Mesendoderm (in vitro differentiated cells): Measurements from ENCODE around the gene GGA2.
A peak's percentile ranks its signal among the peaks of the same experiment; 100 is the strongest.

Experiments
- DNase-seq: peaks from one replicate; pipeline ENCODE4 v3.0.0; 2013
- H2AK5ac ChIP-seq: 2 replicates; pipeline ENCODE4 v1.6.1; 2013; ENCODE audit warnings: low read length, inconsistent platforms
- H2BK120ac ChIP-seq: 2 replicates; pipeline ENCODE4 v1.6.1; 2013; ENCODE audit warnings: low read depth, mild to moderate bottlenecking, low read length, moderate library complexity, mixed read lengths
- H2BK15ac ChIP-seq: replicated peaks from 2 replicates; pipeline ENCODE4 v1.6.1; 2013; ENCODE audit warnings: low read depth, mild to moderate bottlenecking, moderate library complexity
- H2BK5ac ChIP-seq: 2 replicates; pipeline ENCODE4 v1.6.1; 2013; ENCODE audit warnings: low read length, inconsistent platforms
- H3K18ac ChIP-seq: 2 replicates; pipeline ENCODE4 v1.6.1; 2013; ENCODE audit warnings: mild to moderate bottlenecking, low read length, mixed read lengths
- H3K23ac ChIP-seq: one replicate; pipeline ENCODE4 v1.6.1; 2013; ENCODE audit warnings: low read length
- H3K27ac ChIP-seq: 2 replicates; pipeline ENCODE4 v1.5.1; 2013; ENCODE audit warnings: low read depth, mild to moderate bottlenecking, inconsistent platforms, low read length, moderate library complexity
- H3K27me3 ChIP-seq: 2 replicates; pipeline ENCODE4 v1.6.1; 2013; ENCODE audit warnings: low read length, control low read depth, mild to moderate bottlenecking, inconsistent platforms; ENCODE audit not compliant: insufficient read depth, poor library complexity
- H3K36me3 ChIP-seq: 2 replicates; pipeline ENCODE4 v1.6.1; 2013; ENCODE audit warnings: low read length, inconsistent platforms; ENCODE audit not compliant: control insufficient read depth, insufficient read depth
- H3K4ac ChIP-seq: one replicate; pipeline ENCODE4 v1.6.1; 2013; ENCODE audit warnings: low read depth, mild to moderate bottlenecking, low read length, moderate library complexity
- H3K4me1 ChIP-seq: 2 replicates; pipeline ENCODE4 v1.6.1; 2013; ENCODE audit warnings: low read depth, low read length, inconsistent platforms; ENCODE audit not compliant: control insufficient read depth
- H3K4me2 ChIP-seq: 2 replicates; pipeline ENCODE4 v1.6.1; 2013; ENCODE audit warnings: low read length
- H3K4me3 ChIP-seq: 2 replicates; pipeline ENCODE4 v1.5.1; 2013; ENCODE audit warnings: mild to moderate bottlenecking, low read length
- H3K56ac ChIP-seq: one replicate; pipeline ENCODE4 v1.6.1; 2013; ENCODE audit warnings: low read length
- H3K79me1 ChIP-seq: 2 replicates; pipeline ENCODE4 v1.6.1; 2013; ENCODE audit warnings: low read length, inconsistent platforms
- H3K79me2 ChIP-seq: 2 replicates; pipeline ENCODE4 v1.6.1; 2013; ENCODE audit warnings: mild to moderate bottlenecking, low read length; ENCODE audit not compliant: control insufficient read depth, insufficient read depth
- H3K9ac ChIP-seq: 2 replicates; pipeline ENCODE4 v1.6.1; 2013; ENCODE audit warnings: low read length, inconsistent platforms
- H4K5ac ChIP-seq: one replicate; pipeline ENCODE4 v1.6.1; 2013; ENCODE audit warnings: low read length
- H4K8ac ChIP-seq: one replicate; pipeline ENCODE4 v1.6.1; 2013; ENCODE audit warnings: low read depth, mild to moderate bottlenecking, control low read depth, low read length, moderate library complexity
- WGBS: extraction: QIAGEN DNeasy Blood & Tissue Kit; methylation state at CpG from one replicate; pipeline ENCODE4 v1.1.7; 2013; ENCODE audit warnings: low lambda C conversion rate, missing lambda C conversion rate; ENCODE audit not compliant: insufficient coverage; ENCODE audit errors: extremely low coverage; 5-methylcytosine and 5-hydroxymethylcytosine counted together

Gene GGA2

DNA sequence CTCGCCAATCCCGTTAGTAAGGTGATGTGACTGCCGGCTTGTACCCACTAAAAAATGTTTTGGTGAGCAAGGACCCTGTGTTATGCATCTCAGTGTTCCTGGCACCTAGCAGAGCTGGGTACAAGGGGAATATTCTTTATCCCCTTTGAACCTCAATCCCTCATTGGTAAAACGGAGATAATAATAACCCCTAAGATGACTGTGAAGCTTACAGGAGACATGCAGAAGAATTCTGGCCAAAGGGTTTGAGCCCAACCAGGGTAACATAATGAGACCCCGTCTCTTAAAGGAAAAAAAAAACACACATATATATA is 896 bp downstream of the GGA2 start:
- DNase-seq, result peak; percentile 19
- Histone ChIP-seq H2AK5ac (no peak overlapping the region), H3K4me3 (peak overlapping the region; percentile 82), H4K8ac (no peak overlapping the region), H4K5ac (no peak overlapping the region), H2BK5ac (no peak overlapping the region), H3K36me3 (no peaks in the 10 kb centered on the region), H2BK15ac (no peak overlapping the region), H3K79me2 (peaks cover 48% of the 10 kb centered on the region), H3K23ac (peak overlapping the region; percentile 72), H3K4me2 (peak overlapping the region; percentile 90), H3K27me3 (no peaks in the 10 kb centered on the region), H2BK120ac (no peak overlapping the region), H3K56ac (peak overlapping the region; percentile 92), H3K4me1 (peaks cover 6% of the 10 kb centered on the region), H3K18ac (no peak overlapping the region), H3K4ac (no peak overlapping the region), H3K27ac (no peak overlapping the region), H3K79me1 (peaks cover 20% of the 10 kb centered on the region), H3K9ac (peak overlapping the region; percentile 84)
- no CpG with 5 or more reads among the region's 5 CpGs for WGBS

DNA sequence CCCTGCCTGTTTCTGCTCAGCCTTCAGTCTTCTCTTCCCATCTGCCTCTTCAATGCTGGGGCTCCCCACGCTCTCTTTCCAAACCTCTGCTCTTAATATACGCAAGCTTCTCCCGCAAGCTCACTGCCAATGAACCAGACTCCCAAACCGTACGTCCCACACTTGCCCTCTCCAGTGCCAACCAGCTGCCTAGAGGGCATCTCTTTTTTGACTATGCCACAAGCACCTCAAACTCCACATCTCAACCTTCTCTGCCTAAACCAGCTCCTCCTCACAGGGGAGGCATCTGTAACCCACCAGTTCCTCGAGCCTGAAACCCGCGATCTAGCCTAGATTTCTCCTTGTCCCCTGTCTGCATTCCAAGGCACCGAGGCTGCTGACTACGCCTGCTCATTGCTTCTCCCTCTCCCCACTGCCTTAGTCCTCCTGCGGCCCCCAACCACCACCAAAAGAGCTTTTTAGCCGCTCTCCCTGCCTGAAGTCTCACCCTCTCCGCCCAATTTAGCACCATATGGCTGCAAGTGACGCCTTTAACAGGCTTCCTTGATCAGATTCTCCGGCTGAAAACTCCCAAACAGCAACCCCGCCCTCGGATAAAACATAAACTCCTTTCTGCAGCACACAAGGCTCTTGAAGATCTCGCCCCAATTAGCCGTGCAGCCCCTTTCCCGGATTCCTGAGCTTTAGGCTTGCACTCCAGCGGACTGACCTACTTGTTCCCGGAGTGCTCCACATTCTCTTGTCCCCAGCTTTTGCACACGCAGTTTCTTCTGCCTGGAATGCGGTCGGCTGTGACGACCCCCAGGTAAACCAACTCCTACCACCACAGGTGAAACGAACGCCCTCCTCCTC is 1.5 kb downstream of the GGA2 start:
- H3K4me3 ChIP-seq, result peak overlapping the region; percentile 82
- no peak overlapping the region for H2BK15ac ChIP-seq
- H3K23ac ChIP-seq, result peak overlapping the region; percentile 72
- H3K18ac ChIP-seq, result no peak overlapping the region
- no peak overlapping the region for H4K8ac ChIP-seq
- no peaks in the 10 kb centered on the region for H3K27me3 ChIP-seq
- H2BK5ac ChIP-seq, result no peak overlapping the region
- H3K4me1 ChIP-seq, result peaks cover 6% of the 10 kb centered on the region
- H3K9ac ChIP-seq, result peak overlapping the region; percentile 84
- peak; percentile 84 for DNase-seq
- H3K27ac ChIP-seq, result no peak overlapping the region
- H3K79me2 ChIP-seq, result peaks cover 53% of the 10 kb centered on the region
- no CpG with 5 or more reads among the region's 28 CpGs for WGBS
- no peak overlapping the region for H4K5ac ChIP-seq
- no peaks in the 10 kb centered on the region for H3K36me3 ChIP-seq
- H3K4ac ChIP-seq, result no peak overlapping the region
- H2BK120ac ChIP-seq, result no peak overlapping the region
- H3K56ac ChIP-seq, result peak overlapping the region; percentile 92
- H2AK5ac ChIP-seq, result no peak overlapping the region
- peak overlapping the region; percentile 90 for H3K4me2 ChIP-seq
- peaks cover 25% of the 10 kb centered on the region for H3K79me1 ChIP-seq

DNA sequence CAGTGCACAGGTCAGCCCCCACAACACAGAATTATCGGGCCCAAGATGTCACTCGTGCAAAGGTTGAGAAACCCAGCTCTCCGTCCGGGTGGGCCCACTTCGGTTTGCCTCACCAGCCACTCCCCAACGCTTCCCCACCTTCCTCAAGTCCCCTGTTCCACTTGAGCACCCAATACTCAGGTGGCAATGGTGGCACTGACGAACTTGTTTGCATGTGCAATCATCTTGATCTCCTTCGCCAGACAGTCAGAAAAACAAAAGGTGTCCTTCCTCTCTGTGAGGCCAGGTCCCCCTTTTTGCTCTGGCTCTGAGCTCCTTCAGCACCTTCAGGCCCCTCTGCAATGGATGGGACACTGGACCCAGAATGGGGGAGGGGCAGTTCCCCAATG is 3.7 kb downstream of the GGA2 start:
- H3K4me1 ChIP-seq, result peaks cover 6% of the 10 kb centered on the region
- peaks cover 68% of the 10 kb centered on the region for H3K79me2 ChIP-seq
- H3K18ac ChIP-seq, result no peak overlapping the region
- H2BK15ac ChIP-seq, result no peak overlapping the region
- H2BK120ac ChIP-seq, result no peak overlapping the region
- no peak for DNase-seq
- H3K9ac ChIP-seq, result no peak overlapping the region
- no CpG with 5 or more reads among the region's 8 CpGs for WGBS
- no peak overlapping the region for H4K5ac ChIP-seq
- H3K4me2 ChIP-seq, result no peak overlapping the region
- no peak overlapping the region for H3K4ac ChIP-seq
- H3K56ac ChIP-seq, result no peak overlapping the region
- H3K36me3 ChIP-seq, result no peaks in the 10 kb centered on the region
- no peak overlapping the region for H3K4me3 ChIP-seq
- H3K23ac ChIP-seq, result peak overlapping the region; percentile 24
- H3K27ac ChIP-seq, result no peak overlapping the region
- no peak overlapping the region for H2AK5ac ChIP-seq
- H3K79me1 ChIP-seq, result peaks cover 32% of the 10 kb centered on the region
- no peak overlapping the region for H4K8ac ChIP-seq
- no peak overlapping the region for H2BK5ac ChIP-seq
- H3K27me3 ChIP-seq, result no peaks in the 10 kb centered on the region

DNA sequence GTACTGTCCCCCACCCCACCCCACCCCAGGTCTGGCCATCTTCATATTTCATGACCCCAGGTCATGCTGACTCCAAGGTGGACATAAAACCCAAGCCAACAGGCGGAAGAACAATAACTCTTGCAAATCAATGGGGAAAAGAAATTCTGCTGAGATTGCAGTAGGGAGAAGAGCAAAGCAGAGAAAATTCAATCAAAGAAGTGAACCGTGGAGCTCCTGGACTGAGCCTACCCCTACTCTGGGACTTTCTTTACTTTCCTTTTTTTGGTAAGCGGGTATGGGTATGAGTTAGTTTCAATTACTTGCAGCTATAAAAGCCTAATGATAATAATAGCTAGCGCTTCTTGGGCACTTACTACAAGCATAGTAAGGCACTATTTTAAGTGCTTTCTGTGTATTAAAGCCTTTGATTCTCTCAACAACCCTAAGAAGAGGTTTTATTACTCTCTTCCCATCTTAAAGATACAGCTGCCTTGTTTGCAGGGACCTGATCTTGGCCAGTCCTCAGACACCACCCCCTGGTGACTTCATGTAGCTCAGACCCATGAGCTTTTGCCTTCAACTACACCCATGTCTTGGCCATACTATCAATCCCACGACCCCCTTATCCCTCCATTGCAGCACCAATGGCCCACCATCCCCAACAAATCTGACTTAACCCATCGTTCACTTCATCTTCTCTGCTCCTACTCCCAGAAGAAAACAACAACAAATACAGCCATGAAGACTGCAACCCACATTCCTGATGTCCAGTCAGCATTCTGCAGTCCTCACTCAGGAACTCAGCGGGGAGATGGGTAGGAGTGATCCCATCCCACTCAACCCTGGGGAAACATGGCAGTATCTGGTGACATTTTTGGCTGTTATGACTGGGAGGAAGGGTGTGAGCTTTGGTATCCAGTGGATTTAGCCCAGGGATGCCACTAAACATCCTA is 4.4 kb downstream of the GGA2 start:
- H3K4me2 ChIP-seq, result no peak overlapping the region
- H3K9ac ChIP-seq, result no peak overlapping the region
- H3K27ac ChIP-seq, result no peak overlapping the region
- H3K79me2 ChIP-seq, result peaks cover 73% of the 10 kb centered on the region
- peaks cover 6% of the 10 kb centered on the region for H3K4me1 ChIP-seq
- H3K79me1 ChIP-seq, result peaks cover 33% of the 10 kb centered on the region
- WGBS, result no CpG with 5 or more reads among the region's 7 CpGs
- H2BK15ac ChIP-seq, result no peak overlapping the region
- no peak for DNase-seq
- H4K5ac ChIP-seq, result no peak overlapping the region
- no peak overlapping the region for H2BK120ac ChIP-seq
- H3K56ac ChIP-seq, result no peak overlapping the region
- H3K27me3 ChIP-seq, result no peaks in the 10 kb centered on the region
- H3K18ac ChIP-seq, result no peak overlapping the region
- H2BK5ac ChIP-seq, result no peak overlapping the region
- no peaks in the 10 kb centered on the region for H3K36me3 ChIP-seq
- no peak overlapping the region for H4K8ac ChIP-seq
- H3K4ac ChIP-seq, result no peak overlapping the region
- no peak overlapping the region for H3K23ac ChIP-seq
- H3K4me3 ChIP-seq, result no peak overlapping the region
- no peak overlapping the region for H2AK5ac ChIP-seq

DNA sequence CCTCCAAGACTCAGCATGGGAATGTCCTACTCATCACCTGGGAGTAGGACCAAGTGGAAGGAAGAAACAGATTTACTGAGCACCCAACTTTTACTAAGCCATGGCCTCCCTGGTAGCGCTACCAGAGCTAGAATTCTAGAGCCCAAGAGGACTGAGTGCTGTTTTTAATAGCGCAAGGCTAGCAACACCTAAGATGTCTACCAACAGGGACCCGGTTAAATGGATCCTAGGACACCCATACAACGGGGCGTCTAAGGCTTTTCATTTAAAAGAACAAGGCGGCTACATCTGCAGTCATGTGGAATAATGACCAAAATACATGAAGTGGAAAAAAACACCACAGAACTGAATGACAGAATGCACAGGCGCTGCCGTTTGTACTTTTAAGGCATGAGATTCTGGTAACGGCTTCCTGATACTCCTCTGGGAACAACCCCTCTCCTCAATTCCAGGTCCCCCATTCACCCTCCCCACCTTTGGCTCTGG is 5.1 kb downstream of the GGA2 start:
- Histone ChIP-seq H3K18ac (no peak overlapping the region), H4K8ac (no peak overlapping the region), H2BK5ac (no peak overlapping the region), H4K5ac (no peak overlapping the region), H3K27ac (peak overlapping the region; percentile 23), H3K27me3 (no peaks in the 10 kb centered on the region), H2AK5ac (no peak overlapping the region), H3K4me2 (no peak overlapping the region), H3K4me3 (no peak overlapping the region), H3K23ac (no peak overlapping the region), H3K9ac (peak overlapping the region; percentile 8), H3K79me2 (peaks cover 80% of the 10 kb centered on the region), H3K79me1 (peaks cover 38% of the 10 kb centered on the region), H3K4me1 (peaks cover 6% of the 10 kb centered on the region), H2BK120ac (no peak overlapping the region), H2BK15ac (no peak overlapping the region), H3K56ac (no peak overlapping the region), H3K36me3 (no peaks in the 10 kb centered on the region), H3K4ac (no peak overlapping the region)
- no peak for DNase-seq
- WGBS, result no CpG with 5 or more reads among the region's 9 CpGs
